GM18517 (cell line): ENCODE results near the gene SMCHD1.
A peak's percentile ranks its signal among the peaks of the same experiment; 100 is the strongest.
"Not testable (repeated sequence)": the region's sequence is repeated elsewhere in the genome, so short reads cannot be mapped to it uniquely, and the experiment has no call there.

Experiments used
- ATAC-seq: cut with Tn5 transposase; IDR thresholded peaks from one replicate; pipeline ENCODE4 v1.9.1; 2021; ENCODE audit warnings: mild to moderate bottlenecking, moderate library complexity; ENCODE audit not compliant: unreplicated experiment

The SMCHD1 gene

DNA sequence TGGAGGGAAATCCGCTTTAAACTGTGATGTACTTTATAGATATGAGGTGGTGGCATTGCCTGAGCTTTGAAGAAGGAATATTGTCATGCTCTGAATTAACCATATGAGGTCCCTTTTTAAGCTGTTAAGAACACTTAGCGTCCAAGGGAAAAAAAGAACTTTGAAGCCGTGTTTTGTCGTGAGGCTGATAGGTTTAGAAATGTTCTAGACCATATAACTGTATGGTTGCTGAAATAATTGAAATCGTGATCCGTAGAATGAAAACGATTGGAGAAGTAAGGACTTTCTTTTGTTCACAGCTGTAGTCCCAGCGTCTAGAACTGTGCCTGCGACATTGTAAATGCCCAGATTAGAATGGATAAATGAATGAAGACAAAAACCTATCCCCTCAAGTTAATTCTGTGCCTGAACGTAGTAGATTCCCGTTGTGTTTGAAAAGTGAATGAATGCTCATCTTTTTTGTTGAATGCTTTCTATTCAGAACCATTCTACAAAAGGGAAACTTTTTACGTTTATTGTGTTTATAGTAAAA, 1.5 kb downstream of the SMCHD1 start:
- no peak for ATAC-seq

DNA sequence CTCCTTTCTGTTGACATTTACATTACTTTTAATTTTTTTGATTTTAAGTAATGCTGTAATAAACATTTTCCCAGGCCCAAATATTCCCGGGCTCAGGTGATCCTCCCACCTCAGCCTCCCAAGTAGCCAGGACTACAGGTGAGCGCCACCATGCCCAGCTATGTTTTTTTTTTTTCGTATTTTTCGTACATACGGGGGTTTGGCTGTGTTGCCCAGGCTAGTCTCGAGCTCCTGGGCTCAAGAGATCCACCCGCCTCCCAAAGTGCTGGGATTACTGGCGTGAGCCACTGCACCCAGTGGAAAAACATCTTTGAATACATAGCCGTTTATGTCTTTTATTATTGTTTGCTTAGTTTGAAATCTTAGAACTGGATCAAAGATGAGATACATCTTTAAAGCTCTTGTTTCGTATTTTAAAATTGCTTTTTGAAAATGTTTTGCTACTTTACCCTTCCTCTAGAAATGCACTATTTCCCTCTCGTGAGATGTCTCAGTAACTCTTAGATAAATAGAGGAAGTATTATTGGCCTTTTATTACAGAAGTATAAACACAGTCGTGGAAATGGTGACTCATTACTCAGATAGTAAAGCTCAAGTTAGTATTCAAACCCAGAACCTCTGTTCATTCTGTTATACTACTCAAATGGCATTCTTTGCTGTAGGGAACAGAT, 2.4 kb downstream of the SMCHD1 start:
- ATAC-seq, result no peak

DNA sequence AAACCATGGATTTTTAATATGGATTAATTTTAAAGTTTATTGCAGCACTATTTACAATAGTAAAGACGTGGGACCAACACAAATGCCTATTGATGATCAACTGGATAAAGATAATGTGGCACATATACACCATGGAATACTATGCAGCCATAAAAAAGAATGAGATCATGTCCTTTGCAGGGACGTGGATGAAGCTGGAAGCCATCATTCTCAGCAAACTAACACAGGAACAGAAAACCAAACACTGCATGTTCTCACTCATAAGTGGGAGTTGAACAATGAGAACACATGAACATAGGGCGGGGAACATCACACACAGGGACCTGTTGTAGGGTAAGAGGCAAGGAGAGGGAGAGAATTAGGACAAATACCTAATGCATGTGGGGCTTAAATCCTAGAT, 5.3 kb downstream of the SMCHD1 start:
- ATAC-seq, result not testable (repeated sequence)

DNA sequence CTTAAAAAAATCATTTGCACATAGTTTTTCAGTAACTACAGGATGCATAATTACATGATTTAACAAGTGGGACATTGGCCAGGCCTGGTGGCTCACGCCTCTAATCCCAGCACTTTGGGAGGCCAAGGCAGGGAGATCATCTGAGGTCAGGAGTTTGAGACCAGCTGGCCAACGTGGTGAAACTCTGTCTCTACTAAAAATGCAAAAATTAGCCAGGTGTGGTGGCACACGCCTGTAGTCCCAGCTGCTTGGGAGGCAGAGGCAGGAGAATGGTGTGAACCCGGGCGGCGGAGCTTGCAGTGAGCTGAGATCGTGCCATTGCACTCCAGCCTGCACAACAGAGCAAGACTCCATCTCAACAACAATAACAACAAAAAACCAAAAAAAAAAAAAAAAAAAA, 6.8 kb downstream of the SMCHD1 start:
- ATAC-seq, result not testable (repeated sequence)

DNA sequence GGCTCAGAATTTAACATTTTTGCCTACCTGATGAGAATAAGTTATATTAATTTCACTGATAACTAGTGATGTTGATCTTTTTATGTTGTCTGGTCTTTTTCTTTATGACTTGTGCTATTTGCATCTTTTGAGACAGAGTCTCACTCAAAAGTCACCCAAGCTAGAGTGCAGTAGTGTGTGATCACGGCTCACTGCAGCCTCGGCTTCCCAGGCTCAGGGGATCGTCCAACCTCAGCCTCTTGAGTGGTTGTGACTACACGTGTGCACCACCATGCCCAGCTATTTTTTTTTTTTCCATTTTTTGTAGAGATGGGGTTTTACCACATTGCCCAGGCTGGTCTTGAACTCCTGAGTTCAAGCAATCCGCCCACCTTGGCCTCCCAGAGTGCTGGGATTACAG, 7.5 kb downstream of the SMCHD1 start:
- ATAC-seq, result no peak

DNA sequence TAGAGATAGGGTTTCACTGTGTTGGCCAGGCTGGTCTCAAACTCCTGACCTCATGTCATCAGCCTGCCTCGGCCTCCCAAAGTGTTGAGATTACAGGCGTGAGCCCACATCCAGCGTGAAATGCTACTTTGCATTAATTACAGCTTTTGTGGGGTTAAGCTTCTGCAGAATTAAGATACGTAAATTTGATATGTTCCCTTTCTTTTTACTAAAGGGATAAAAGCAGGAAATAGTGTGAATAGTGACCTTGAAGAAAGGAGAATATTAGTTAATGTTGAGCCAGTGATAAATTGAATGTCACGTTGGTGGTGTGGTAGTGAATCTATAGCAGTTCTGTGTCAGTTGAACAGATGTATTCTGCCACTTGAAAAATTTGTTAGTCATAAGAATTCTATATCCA, 16.9 kb downstream of the SMCHD1 start:
- no peak for ATAC-seq

DNA sequence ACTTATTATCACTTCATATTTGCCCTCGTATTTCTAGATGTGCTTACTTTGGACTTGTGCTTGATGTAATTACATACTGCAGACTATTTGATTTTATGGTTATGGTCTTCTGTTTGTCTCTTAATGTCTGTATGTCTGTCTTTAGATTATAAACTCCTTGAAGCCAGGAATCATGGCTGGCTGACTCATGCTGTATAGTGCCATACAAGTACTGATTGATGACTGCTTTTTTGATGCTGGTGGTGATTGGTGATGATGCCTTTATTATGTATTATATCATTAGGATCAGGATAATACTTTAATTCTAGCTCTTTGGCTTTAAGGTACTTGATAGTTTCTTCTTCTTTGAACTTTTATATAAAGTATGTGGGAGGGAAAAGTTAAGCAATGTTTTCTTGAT, 17.3 kb downstream of the SMCHD1 start:
- no peak for ATAC-seq

DNA sequence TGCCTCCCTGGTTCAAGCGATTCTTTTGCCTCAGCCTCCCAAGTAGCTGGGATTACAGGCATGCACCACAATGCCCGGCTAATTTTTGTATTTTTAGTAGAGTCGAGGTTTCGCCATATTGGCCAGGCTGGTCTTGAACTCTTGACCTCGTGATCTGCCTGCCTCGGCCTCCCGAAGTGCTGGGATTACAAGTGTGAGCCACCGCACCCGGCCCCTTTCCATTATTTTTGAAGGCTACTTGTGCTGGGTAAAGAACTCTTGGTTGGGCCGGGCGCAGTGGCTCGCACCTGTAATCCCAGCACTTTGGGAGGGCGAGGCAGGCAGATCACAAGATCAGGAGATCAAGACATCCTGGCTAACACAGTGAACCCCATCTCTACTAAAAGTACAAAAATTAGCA, 23.4 kb downstream of the SMCHD1 start:
- ATAC-seq, result not testable (repeated sequence)

DNA sequence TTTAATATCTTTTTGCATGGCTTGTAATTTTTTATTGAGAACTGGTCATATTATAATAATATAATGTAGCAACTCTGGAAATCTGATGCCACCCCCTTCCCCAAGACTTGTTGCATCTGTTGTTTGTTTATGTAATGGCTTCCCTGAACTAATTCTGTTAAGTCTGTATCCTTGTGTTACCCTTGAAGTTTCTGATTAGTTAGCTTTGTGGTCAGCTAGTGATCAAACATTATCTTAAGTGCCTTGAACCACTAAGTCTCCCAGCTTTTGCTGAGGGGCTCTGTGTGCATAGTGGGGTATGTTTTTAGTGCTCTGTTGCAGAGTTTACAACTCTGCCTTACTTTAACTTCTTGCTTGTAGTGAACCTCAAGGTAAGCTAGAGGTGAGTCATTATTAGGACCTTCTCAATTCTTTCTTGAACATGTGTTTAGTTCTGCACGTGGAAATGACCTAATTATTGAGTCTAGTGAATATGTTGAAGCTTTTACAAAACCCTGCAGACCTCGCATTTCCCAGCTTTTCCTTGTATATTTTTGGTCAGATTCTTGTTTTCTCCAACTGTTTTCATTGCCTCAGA, 24.8 kb downstream of the SMCHD1 start:
- ATAC-seq, result no peak

DNA sequence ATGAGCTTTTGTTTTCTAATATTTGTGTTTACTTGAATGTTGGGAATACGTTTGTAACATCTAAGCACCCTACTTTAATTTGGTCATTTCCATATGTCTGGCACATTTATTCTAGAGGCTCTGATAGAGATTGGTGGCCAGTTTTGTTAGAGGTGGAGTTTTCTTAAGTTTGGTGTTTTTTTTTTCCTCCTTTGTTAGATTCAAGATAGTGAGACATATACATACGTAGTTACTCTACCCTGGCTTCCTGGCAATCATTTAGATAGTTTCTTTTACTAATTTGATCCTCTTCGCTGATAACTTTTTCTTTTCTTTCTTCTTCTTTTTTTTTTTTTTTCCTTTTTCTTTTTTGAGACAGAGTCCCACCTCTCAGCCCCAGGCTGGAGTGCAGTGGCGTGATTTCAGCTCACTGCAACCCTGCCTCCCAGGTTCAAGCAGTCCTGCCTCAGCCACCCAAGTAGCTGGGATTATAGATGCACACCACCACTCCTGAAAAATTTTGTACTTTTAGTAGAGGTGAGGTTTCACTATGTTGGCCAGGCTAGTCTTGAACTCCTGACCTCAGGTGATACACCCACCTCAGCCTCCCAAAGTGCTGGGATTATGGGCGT, 26.6 kb downstream of the SMCHD1 start:
- no peak for ATAC-seq

DNA sequence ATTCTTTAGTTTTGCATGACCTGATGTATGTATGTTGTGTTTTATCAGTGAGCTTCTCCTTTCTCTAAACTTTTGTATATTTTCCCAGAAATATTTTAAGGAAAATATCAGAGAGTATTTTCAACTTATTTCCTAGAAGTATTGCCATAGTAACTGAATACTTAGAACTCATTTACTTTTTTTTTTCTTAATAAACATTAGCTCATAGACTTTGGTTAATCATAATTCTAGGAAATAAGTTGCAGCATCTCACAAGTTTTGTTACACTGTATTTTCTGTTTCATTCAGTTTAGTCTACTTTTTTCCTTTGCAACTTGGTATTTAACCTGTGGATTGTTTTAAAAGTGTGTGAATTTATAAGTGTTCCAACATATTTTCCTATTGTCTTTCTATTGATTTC, 27.5 kb downstream of the SMCHD1 start:
- no peak for ATAC-seq

DNA sequence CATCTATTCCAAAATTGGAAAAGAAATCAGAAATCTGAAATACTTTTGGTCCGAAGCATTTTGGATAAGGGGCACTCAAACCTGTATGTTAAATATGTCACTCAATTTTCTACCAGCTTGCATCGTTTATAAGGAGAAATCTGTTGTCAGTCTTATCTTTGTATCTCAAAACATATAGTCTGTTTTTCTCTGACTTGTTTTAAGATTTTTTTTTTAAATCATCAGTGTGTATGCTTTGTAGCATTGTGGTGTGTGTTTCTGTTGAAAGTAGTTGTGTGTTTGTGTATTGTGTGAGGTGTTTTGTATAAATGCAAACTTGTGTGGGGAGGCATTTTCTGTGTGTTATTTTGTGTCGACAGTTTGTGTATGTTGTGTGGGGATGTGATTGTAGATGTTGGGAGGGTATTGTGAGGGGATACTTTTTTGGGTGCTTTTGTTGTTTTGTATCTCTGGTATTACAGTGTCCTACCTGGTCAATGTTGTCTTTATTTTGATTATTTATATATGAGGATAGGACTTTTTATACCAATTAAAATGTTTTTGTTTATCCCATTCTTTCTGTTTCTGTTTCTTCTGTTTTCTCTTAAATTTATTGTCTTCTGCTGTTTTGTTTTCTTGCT, 30.9 kb downstream of the SMCHD1 start:
- ATAC-seq, result no peak

DNA sequence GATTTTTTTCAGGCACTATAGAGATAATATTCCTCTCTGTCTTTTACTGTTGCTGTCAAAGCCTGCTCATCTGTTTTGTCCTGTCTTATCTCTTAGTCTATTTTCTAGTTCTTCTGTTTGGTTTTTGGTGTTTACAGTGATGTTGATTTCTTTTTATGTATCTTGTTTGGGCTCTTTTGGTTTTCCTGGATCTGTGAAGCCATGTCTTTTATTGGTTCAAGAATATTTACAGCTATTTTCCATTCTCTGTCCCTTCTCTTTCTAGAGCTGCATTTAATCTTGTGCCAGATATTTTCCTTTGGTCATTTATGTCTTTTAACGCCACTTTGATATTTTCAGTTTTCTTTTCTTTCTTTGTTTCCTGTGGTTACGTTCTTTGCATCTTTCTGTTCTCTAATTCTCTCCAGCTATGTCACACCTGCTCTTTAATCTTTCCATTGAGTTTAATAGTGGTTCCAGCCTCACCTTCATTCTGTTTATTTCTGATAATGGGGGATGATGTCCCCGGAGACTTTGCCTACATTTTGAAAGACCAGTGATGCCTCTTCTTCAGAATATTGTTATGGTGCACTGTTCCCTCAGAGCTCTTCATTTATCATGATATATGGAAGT, 32.0 kb downstream of the SMCHD1 start:
- peak; percentile 73 for ATAC-seq

DNA sequence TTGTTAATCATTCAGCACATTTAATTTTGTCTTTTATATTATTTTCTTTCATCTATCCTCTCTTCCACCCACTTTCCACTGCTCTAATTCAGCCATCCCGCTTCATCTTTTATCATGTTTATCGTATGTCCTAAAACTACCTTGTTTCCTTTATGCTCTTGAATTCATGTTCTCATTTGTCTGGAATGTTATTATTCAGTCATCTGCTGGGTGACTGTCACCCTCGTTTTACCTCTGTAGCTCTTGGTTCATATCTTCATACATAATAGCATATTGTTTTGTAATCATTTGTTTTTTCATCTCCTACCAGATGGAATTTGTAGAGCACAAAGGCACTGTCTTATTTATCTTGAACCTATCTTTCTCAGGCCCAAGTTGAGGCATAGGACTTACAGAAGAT, 37.0 kb downstream of the SMCHD1 start:
- no peak for ATAC-seq

DNA sequence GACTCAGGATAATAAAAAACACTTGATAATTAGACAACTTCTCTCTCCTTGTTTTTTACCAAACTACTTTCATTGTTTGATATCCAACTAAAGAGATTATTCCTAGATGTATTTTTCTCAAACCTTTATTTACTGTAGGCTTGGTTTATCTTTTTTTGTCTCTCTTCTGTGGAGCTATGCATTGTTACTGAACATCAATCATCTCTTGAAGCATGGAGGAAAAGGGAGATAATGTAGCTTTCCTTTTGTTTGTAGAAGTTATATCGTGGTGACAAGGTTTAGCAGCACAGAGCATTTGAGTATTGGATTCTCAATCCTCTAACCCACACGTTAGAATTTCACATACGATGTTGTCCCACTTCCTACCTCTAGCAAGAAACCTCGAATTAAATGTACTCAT, 41.7 kb downstream of the SMCHD1 start:
- ATAC-seq, result no peak

DNA sequence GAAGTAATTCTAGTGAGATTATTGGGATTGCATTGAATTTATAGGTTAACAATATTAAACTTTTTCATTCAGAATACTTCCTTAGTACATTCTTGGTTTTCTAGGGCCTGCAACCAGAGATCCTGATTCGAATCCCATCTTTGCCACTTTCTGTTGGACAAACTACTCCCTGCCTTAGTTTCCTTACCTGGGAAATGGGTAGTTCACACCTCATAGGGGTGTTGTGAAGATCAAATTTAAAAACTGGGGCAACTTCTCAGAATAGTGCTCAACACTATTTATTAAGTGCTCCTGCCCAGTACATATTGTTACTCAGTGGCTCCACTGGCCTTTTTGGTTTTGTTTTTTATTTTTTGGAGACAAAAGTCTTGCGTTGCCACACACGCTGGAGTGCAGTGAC, 43.5 kb downstream of the SMCHD1 start:
- ATAC-seq, result no peak

DNA sequence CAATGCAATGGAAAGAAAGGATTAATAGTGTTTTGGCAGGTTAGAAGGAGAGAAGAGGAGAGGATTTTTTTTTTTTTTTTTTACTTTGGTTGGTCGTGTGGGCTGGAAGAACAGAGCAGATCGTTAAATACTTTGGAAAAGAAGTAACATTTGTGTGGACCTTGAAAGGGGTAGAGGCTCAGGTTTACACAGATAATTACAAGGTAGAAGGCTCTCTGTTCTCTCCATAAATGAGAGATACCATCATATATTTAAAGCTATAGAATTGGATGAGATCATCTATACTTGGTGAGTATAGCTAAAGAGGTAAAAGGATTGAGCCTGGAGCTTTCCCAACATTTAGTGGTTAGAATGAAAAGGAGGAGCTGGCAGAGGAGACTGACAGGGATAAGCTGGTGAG, 49.0 kb downstream of the SMCHD1 start:
- no peak for ATAC-seq

DNA sequence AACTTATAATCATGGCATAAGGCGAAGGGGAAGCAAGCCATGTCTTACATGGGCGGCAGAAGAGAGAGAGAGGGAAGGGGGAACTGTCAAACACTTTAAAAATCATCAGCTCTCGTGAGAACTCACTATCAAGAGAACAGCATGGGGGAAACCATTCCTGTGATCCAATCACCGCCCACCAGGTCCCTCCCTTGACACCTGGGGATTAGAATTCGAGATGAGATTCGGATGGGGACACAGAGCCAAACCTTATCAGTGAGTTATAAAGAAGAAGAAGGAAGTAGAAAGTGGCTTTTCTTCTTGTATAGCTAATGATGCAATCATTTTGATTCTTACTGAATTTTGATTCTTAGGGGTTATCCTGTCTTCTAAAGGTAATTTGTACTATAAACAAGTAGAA, 51.4 kb downstream of the SMCHD1 start:
- ATAC-seq, result no peak

DNA sequence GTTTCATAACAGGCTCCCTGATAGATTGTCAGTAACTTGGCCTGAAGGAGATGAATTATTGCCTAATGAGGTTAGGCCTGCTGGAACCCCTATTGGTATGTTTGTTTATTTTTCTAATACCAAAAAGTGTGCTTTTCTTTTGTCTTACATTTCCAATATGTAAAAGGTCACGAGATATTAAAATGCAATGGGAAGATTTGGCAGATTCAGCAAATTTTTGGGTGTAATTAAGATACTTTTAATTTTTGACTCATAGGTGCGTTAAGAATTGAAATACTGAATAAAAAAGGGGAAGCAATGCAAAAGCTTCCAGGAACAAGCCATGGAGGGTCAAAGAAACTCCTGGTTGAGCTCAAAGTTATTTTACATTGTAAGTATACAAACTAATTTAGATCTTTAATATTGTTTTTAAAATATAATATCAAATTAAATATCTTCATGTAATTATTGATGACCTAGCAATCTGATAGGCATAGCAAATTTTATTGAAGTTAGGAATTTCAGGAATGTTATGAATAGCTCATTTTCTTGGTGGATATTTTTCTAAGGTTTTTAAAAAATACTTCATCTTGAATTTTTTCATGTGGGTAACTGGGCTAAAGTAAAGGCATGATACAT, 52.1 kb downstream of the SMCHD1 start:
- no peak for ATAC-seq

DNA sequence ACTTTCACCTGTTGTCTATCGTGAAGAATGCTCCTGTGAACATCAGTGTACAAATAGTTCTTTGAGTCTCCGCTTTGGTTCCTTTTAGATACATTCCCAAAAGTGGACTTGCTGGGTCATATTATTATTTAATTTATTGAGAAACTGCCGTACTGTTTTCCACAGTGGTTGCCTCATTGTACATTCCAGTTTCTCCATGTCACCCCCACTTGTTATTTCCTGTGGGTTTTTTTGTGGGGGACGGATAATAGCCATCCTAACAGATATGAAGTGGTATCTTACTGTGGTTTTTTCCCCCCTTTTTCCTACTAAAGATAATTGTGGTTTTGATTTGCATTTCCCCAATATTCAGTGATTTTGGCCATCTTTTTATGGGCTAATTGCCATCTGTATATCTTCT, 53.8 kb downstream of the SMCHD1 start:
- ATAC-seq, result no peak

DNA sequence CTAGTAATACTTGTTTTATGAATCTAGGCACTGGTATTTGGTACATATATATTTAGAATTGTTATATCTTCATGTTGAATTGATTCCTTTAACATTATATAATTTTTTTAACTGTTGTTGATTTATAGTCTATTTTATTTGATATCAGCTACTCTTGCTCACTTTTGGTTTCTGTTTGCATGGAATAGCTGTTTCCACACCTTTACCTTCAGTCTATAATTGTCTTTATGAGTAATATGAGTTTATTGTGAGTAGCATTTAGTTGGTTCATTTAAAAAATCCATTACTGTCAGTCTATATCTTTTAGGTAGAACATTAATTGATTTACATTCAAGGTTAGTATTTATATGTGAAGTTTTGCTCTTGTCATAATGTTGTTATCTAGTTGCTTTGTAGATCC, 58.6 kb downstream of the SMCHD1 start:
- ATAC-seq, result no peak
